Stomach (tissue), 9 donors: ENCODE results near the gene TINAGL1. TPM values are rescaled to one million over a fixed set of nuclear protein-coding genes. Genes with fewer than 3 reads are reported as not detected.

Source experiments
- DNase-seq, 2 donors: peaks; one replicate each; pipeline versions ENCODE4 v3.0.0 to v3.0.0-alpha.2; 2013 to 2019
- H3K27ac ChIP-seq, 5 donors: fragments of 200-600 bp in 4 of 5; sonication (generic) in 4 of 5; one replicate each; pipeline ENCODE4 v1.5.1; 2013 to 2019; ENCODE audit warnings: mild to moderate bottlenecking in 1 of 5, moderate library complexity in 1 of 5
- H3K27me3 ChIP-seq, 3 donors: fragments of 200-600 bp; sonication (generic); one replicate each; pipeline ENCODE4 v1.5.1; 2017 to 2019; ENCODE audit warnings: mixed run types in 1 of 3
- H3K36me3 ChIP-seq, 4 donors: fragments of 200-600 bp; sonication (generic); 1 replicate in 3 of 4; 2 replicates in 1 of 4; pipeline ENCODE4 v1.5.1; 2016 to 2019
- H3K4me1 ChIP-seq, 4 donors: fragments of 200-600 bp; sonication (generic); one replicate each; pipeline ENCODE4 v1.5.1; 2016 to 2019
- H3K4me3 ChIP-seq, 4 donors: fragments of 200-600 bp; sonication (generic) in 3 of 4; one replicate each; pipeline ENCODE4 v1.5.1; 2016 to 2019; ENCODE audit warnings: mild to moderate bottlenecking in 1 of 4
- H3K9me3 ChIP-seq, 4 donors: fragments of 200-600 bp; sonication (generic); one replicate each; pipeline ENCODE4 v1.5.1; 2016 to 2019
- EP300 ChIP-seq: sonication (generic); formaldehyde crosslinking; IDR thresholded peaks from one replicate; pipeline ENCODE4 v1.6.1; 2017; ENCODE audit warnings: antibody characterized with exemption
- WGBS, 5 donors: extraction: QIAGEN DNeasy Blood & Tissue Kit in 3 of 5; methylation state at CpG; one replicate each; pipeline versions ENCODE4 v1.1.5 to v1.1.7; 2013 to 2018; 5-methylcytosine and 5-hydroxymethylcytosine counted together
- intact Hi-C: fragments of 100-400 bp; cut with DNase I; formaldehyde crosslinking; loops from one replicate; pipeline ENCODE4 v1.15.1; 2023; ENCODE audit warnings: low total_unique reads
- polyA plus RNA-seq, 3 donors: library from polyadenylated mRNA; stranded (reverse); fragments of 200-250 nt; gene quantifications; one replicate each; pipeline ENCODE4 v1.2.3, GENCODE V29; 2013
- total RNA-seq, 5 donors: library from RNA; depleted of rRNA; stranded (reverse); fragments of >200 nt; gene quantifications; one replicate each; pipeline versions ENCODE4 v1.1.0 to v1.2.3, GENCODE V29; 2014 to 2016
- TF ChIP-seq, protein P1 (sequence below), 7 experiments: fragments of 450-650 bp in 4 of 7; fragments of 200-600 bp in 3 of 7; sonication (generic) in 3 of 7; IDR thresholded peaks; one replicate each; pipeline ENCODE4 v1.5.1; 2016 to 2019; ENCODE audit warnings: antibody characterized with exemption in 7 of 7, control low read depth in 2 of 7, mild to moderate bottlenecking in 1 of 7
- donor health status: healthy with polysubstance abuse.
- donor health status: Bipolar disorder and iron deficiency.
- donor health status: healthy.

Gene TINAGL1
- total and polyA plus RNA-seq, 8 donors: 17.9 to 691 (median 124) TPM

- TF ChIP-seq EP300: no peak
- TF ChIP-seq, protein P1, sequence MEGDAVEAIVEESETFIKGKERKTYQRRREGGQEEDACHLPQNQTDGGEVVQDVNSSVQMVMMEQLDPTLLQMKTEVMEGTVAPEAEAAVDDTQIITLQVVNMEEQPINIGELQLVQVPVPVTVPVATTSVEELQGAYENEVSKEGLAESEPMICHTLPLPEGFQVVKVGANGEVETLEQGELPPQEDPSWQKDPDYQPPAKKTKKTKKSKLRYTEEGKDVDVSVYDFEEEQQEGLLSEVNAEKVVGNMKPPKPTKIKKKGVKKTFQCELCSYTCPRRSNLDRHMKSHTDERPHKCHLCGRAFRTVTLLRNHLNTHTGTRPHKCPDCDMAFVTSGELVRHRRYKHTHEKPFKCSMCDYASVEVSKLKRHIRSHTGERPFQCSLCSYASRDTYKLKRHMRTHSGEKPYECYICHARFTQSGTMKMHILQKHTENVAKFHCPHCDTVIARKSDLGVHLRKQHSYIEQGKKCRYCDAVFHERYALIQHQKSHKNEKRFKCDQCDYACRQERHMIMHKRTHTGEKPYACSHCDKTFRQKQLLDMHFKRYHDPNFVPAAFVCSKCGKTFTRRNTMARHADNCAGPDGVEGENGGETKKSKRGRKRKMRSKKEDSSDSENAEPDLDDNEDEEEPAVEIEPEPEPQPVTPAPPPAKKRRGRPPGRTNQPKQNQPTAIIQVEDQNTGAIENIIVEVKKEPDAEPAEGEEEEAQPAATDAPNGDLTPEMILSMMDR (IDR thresholded peaks at IDR 0.05): peak in 4 of 7 experiments; percentile 12 to 44 (median 26)
- Histone ChIP-seq H3K36me3 (peaks cover 50 to 74% (median 73%) of the 10 kb centered on the region in 4 donors), H3K9me3 (no peaks in the 10 kb centered on the region), H3K4me3 (no peak overlapping the region), H3K27me3 (no peaks in the 10 kb centered on the region), H3K27ac (no peak overlapping the region), H3K4me1 (peaks cover 17 to 55% (median 39%) of the 10 kb centered on the region in 4 donors)
- intact Hi-C loops: no loop called here
- WGBS, 5 donors: 60 to 69% (median 64%) methylated on average over 4 of the region's 4 CpGs
- peak in 1 of 2 donors; percentile 53 for DNase-seq
Measured at GRCh38 chr1:31633117-31633516, 56.8 kb downstream of the TINAGL1 start.

Other genes starting within 250 kb of the TINAGL1 start
- 10 to 100 TPM in 3 of 5 donors, 1 to 10 TPM in 1, not detected in 1; 7.6 to 60.3 (median 15.6) TPM for gene FABP3, start 203.4 kb upstream of the TINAGL1 start, total RNA-seq
- 10 to 100 TPM; 43.0 to 73.5 (median 64.4) TPM for gene FABP3, start 203.4 kb upstream of the TINAGL1 start, polyA plus RNA-seq
- gene SERINC2, start 163.3 kb upstream of the TINAGL1 start, total RNA-seq: 100 to 1,000 TPM in 1 of 5 donors, 10 to 100 TPM in 4; 12.3 to 114 (median 92.0) TPM
- 10 to 100 TPM; 50.9 to 76.3 (median 55.6) TPM for gene SERINC2, start 163.3 kb upstream of the TINAGL1 start, polyA plus RNA-seq
- gene HCRTR1, start 41.2 kb downstream of the TINAGL1 start, total RNA-seq: not detected
- not detected for gene HCRTR1, start 41.2 kb downstream of the TINAGL1 start, polyA plus RNA-seq
- 10 to 100 TPM; 19.7 to 91.0 (median 69.6) TPM for gene PEF1, start 68.4 kb downstream of the TINAGL1 start, total RNA-seq
- 10 to 100 TPM; 54.7 to 71.9 (median 62.7) TPM for gene PEF1, start 68.4 kb downstream of the TINAGL1 start, polyA plus RNA-seq
- gene COL16A1, start 127.5 kb downstream of the TINAGL1 start, total RNA-seq: 100 to 1,000 TPM in 3 of 5 donors, 10 to 100 TPM in 2; 64.2 to 127 (median 118) TPM
- 10 to 100 TPM; 19.8 to 27.4 (median 24.7) TPM for gene COL16A1, start 127.5 kb downstream of the TINAGL1 start, polyA plus RNA-seq
- 1 to 10 TPM in 4 of 5 donors, not detected in 1; 1.3 to 4.9 (median 2.8) TPM for gene ADGRB2, start 187.8 kb downstream of the TINAGL1 start, total RNA-seq
- 1 to 10 TPM in 2 of 3 donors, under 1 TPM in 1; 0.61 to 1.9 (median 1.5) TPM for gene ADGRB2, start 187.8 kb downstream of the TINAGL1 start, polyA plus RNA-seq
- gene SPOCD1, start 239.5 kb downstream of the TINAGL1 start, total RNA-seq: 10 to 100 TPM in 1 of 5 donors, 1 to 10 TPM in 2, under 1 TPM in 1, not detected in 1; 0.55 to 11.1 (median 5.1) TPM
- gene SPOCD1, start 239.5 kb downstream of the TINAGL1 start, polyA plus RNA-seq: 1 to 10 TPM in 2 of 3 donors, under 1 TPM in 1; 0.95 to 5.6 (median 3.1) TPM